ENCODE data around the gene SMIM22.

The SMIM22 gene

GRCh38 chr16:4787068-4787467, 8.1 kb upstream of the SMIM22 start:
- Histone ChIP-seq H3K9me3 (ENCODE audit: low read depth, low read length) (no peaks in the 10 kb centered on the region), H3K27ac (no peak overlapping the region), H3K36me3 (ENCODE audit: insufficient read depth, low read length) (no peaks in the 10 kb centered on the region), H3K4me3 (no peak overlapping the region), H3K9ac (ENCODE audit: insufficient read length) (no peak overlapping the region)
- DNase-seq (ENCODE audit: low read depth, low spot score), result no peak
- TF ChIP-seq EZH2 (IDR thresholded peaks at IDR 0.05) (no peak), FOXP2 (optimal IDR thresholded peaks at IDR 0.05; ENCODE audit: control extremely low read depth, extremely low read length, insufficient read depth) (no peak), POLR2AphosphoS5 (IDR thresholded peaks at IDR 0.05; ENCODE audit: borderline replicate concordance, low read depth, low read length) (no peak)

GRCh38 chr16:4787627-4788482, 7.3 kb upstream of the SMIM22 start, which contains the start of gene SEPTIN12:
SEPTIN12 (minus strand) TSS chr16:4788345; CDS start chr16:4787645, 700 bp downstream.
- H3K27ac ChIP-seq, result no peak within 1 kb of the TSS
- TF ChIP-seq POLR2AphosphoS5 (IDR thresholded peaks at IDR 0.05; ENCODE audit: borderline replicate concordance, low read depth, low read length) (no peak), EZH2 (IDR thresholded peaks at IDR 0.05) (no peak), FOXP2 (optimal IDR thresholded peaks at IDR 0.05; ENCODE audit: control extremely low read depth, extremely low read length, insufficient read depth) (no peak)
- no peak within 1 kb of the TSS for H3K4me3 ChIP-seq
- H3K36me3 ChIP-seq (ENCODE audit: insufficient read depth, low read length), result no peaks in the 10 kb centered on the region
- no peak for DNase-seq (ENCODE audit: low read depth, low spot score)
- H3K9me3 ChIP-seq (ENCODE audit: low read depth, low read length), result no peaks in the 10 kb centered on the region
- no peak within 1 kb of the TSS for H3K9ac ChIP-seq (ENCODE audit: insufficient read length)

DNA sequence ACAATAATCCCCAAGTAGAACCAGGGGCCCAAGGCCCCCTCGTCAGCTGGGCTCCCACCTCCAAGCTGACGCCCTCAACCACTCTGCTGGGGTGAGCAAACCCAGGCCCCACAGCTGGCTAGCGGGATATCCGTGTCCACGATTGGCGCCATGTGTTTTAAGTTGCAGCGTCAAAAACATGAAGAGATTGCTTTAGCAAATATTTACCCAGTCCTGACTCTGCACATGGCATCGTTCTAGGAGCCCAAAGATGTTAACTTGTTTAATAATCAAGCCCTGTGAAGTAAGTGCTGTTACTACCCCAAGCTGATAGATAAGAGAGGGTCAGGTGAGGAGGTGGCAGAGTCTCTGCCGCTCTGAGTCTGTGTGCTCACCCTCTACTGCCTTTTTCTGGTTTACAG, 6.7 kb upstream of the SMIM22 start:
- no peak overlapping the region for H3K9ac ChIP-seq (ENCODE audit: insufficient read length)
- H3K9me3 ChIP-seq (ENCODE audit: low read depth, low read length), result no peaks in the 10 kb centered on the region
- no peak for DNase-seq (ENCODE audit: low read depth, low spot score)
- no peak for TF ChIP-seq POLR2AphosphoS5 (IDR thresholded peaks at IDR 0.05; ENCODE audit: borderline replicate concordance, low read depth, low read length)
- TF ChIP-seq FOXP2 (optimal IDR thresholded peaks at IDR 0.05; ENCODE audit: control extremely low read depth, extremely low read length, insufficient read depth), result no peak
- TF ChIP-seq EZH2 (IDR thresholded peaks at IDR 0.05), result no peak
- H3K4me3 ChIP-seq, result no peak overlapping the region
- H3K27ac ChIP-seq, result no peak overlapping the region
- no peaks in the 10 kb centered on the region for H3K36me3 ChIP-seq (ENCODE audit: insufficient read depth, low read length)

GRCh38 chr16:4788910-4789309, 6.3 kb upstream of the SMIM22 start:
- H3K9me3 ChIP-seq (ENCODE audit: low read depth, low read length), result no peaks in the 10 kb centered on the region
- no peak overlapping the region for H3K9ac ChIP-seq (ENCODE audit: insufficient read length)
- TF ChIP-seq FOXP2 (optimal IDR thresholded peaks at IDR 0.05; ENCODE audit: control extremely low read depth, extremely low read length, insufficient read depth) (no peak), POLR2AphosphoS5 (IDR thresholded peaks at IDR 0.05; ENCODE audit: borderline replicate concordance, low read depth, low read length) (no peak), EZH2 (IDR thresholded peaks at IDR 0.05) (no peak)
- no peak overlapping the region for H3K4me3 ChIP-seq
- H3K36me3 ChIP-seq (ENCODE audit: insufficient read depth, low read length), result no peaks in the 10 kb centered on the region
- DNase-seq (ENCODE audit: low read depth, low spot score), result no peak
- H3K27ac ChIP-seq, result no peak overlapping the region

- Histone ChIP-seq H3K27ac (no peak overlapping the region), H3K9me3 (ENCODE audit: low read depth, low read length) (no peaks in the 10 kb centered on the region), H3K4me3 (no peak overlapping the region), H3K36me3 (ENCODE audit: insufficient read depth, low read length) (no peaks in the 10 kb centered on the region), H3K9ac (ENCODE audit: insufficient read length) (no peak overlapping the region)
- TF ChIP-seq POLR2AphosphoS5 (IDR thresholded peaks at IDR 0.05; ENCODE audit: borderline replicate concordance, low read depth, low read length), result no peak
- TF ChIP-seq FOXP2 (optimal IDR thresholded peaks at IDR 0.05; ENCODE audit: control extremely low read depth, extremely low read length, insufficient read depth), result no peak
- TF ChIP-seq EZH2 (IDR thresholded peaks at IDR 0.05), result no peak
- no peak for DNase-seq (ENCODE audit: low read depth, low spot score)
These were observed 4.9 kb upstream of the SMIM22 start for GRCh38 chr16:4790261-4790660.

DNA sequence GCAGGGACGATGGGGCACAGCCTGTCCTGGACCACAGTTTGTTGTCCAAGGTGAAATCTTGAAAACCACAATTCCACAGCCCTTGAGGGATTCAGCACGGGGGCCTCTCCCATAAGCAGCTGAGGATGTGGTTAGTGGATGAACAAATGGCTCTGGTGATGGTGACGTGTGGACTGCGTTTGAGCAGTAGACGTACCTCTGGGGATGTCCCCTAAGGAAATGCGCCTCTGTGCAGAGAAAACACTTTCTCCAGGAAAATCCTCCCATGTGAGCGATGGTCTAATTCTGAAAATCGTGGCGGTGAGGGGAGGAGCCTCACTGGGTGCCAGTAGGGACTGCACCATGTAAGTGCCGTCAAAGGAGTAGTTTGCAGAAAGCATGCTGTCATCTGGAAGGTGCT, 4.3 kb upstream of the SMIM22 start:
- no peak for DNase-seq (ENCODE audit: low read depth, low spot score)
- Histone ChIP-seq H3K9ac (ENCODE audit: insufficient read length) (no peak overlapping the region), H3K36me3 (ENCODE audit: insufficient read depth, low read length) (no peaks in the 10 kb centered on the region)

GRCh38 chr16:4792951-4793513, 2.1 kb upstream of the SMIM22 start:
- Histone ChIP-seq H3K9ac (ENCODE audit: insufficient read length) (no peak overlapping the region), H3K27ac (no peak overlapping the region), H3K4me3 (no peak overlapping the region), H3K9me3 (ENCODE audit: low read depth, low read length) (no peaks in the 10 kb centered on the region), H3K36me3 (ENCODE audit: insufficient read depth, low read length) (no peaks in the 10 kb centered on the region)
- DNase-seq (ENCODE audit: low read depth, low spot score), result no peak
- TF ChIP-seq FOXP2 (optimal IDR thresholded peaks at IDR 0.05; ENCODE audit: control extremely low read depth, extremely low read length, insufficient read depth), result no peak
- TF ChIP-seq POLR2AphosphoS5 (IDR thresholded peaks at IDR 0.05; ENCODE audit: borderline replicate concordance, low read depth, low read length), result no peak
- no peak for TF ChIP-seq EZH2 (IDR thresholded peaks at IDR 0.05)

More for the DNA sequence above, 4.3 kb upstream of the SMIM22 start:
- H3K27ac ChIP-seq, result no peak overlapping the region
- no peaks in the 10 kb centered on the region for H3K9me3 ChIP-seq (ENCODE audit: low read depth, low read length)
- no peak overlapping the region for H3K4me3 ChIP-seq
- TF ChIP-seq FOXP2 (optimal IDR thresholded peaks at IDR 0.05; ENCODE audit: control extremely low read depth, extremely low read length, insufficient read depth) (no peak), EZH2 (IDR thresholded peaks at IDR 0.05) (no peak), POLR2AphosphoS5 (IDR thresholded peaks at IDR 0.05; ENCODE audit: borderline replicate concordance, low read depth, low read length) (no peak)

- Histone ChIP-seq H3K9ac (ENCODE audit: insufficient read length) (no peak overlapping the region), H3K36me3 (ENCODE audit: insufficient read depth, low read length) (no peaks in the 10 kb centered on the region), H3K27ac (no peak overlapping the region), H3K4me3 (no peak overlapping the region), H3K9me3 (ENCODE audit: low read depth, low read length) (no peaks in the 10 kb centered on the region)
- TF ChIP-seq POLR2AphosphoS5 (IDR thresholded peaks at IDR 0.05; ENCODE audit: borderline replicate concordance, low read depth, low read length) (no peak), EZH2 (IDR thresholded peaks at IDR 0.05) (no peak), FOXP2 (optimal IDR thresholded peaks at IDR 0.05; ENCODE audit: control extremely low read depth, extremely low read length, insufficient read depth) (no peak)
- no peak for DNase-seq (ENCODE audit: low read depth, low spot score)
These were observed 831 bp downstream of the SMIM22 start for GRCh38 chr16:4795828-4796572.

Data from SK-N-MC (cell line).